ENCODE results near the gene CCDC158.

The CCDC158 gene

DNA sequence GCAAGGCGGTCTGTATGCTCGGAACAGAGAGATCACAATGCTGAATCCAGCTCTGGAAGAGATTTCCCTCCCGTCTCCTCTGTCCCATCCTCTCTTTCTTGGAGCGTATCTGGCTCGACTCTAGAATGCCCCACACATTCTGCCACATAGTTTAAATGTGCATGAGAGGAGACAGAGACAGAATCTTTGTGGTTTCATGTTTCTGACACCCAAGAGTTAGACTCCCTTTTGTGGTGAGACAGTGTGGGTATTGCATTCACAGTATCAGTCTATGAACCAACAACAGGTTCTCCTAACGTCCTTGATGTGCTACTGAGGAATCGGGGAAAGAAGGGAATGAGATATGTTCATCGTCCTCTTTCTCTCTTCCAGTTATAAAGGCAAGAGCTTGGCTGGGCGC, 144.1 kb downstream of the CCDC158 start:
- no peak for DNase-seq

DNA sequence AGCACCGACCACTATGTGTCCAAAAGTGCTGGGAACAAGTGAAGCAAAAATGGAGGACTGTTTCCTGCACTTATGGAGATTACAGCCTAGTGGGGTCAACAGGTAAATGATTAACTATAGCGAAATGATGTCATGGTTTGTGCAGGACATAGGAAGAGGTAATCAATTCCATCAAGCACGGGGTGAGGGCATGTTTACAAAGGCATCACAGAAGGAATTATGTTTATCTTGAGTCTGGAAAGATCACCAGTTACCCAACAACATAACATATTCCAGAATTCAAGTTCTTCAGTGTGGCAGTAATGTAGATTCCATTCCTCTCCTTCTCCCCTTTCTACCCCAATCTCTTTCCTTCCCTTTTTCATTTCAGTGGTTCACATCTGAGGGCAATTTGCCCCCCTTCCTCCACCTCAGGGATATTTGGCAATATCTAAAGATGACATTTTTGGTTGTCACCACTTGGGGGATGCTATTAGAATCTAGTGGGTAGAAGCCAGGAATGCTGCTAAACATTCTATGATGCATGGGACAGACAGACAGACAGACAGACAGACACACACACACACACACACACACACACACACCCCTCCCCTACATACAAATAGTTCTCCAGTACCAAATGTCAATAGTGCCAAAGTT, 145.3 kb downstream of the CCDC158 start:
- peak; percentile 20 for DNase-seq

DNA sequence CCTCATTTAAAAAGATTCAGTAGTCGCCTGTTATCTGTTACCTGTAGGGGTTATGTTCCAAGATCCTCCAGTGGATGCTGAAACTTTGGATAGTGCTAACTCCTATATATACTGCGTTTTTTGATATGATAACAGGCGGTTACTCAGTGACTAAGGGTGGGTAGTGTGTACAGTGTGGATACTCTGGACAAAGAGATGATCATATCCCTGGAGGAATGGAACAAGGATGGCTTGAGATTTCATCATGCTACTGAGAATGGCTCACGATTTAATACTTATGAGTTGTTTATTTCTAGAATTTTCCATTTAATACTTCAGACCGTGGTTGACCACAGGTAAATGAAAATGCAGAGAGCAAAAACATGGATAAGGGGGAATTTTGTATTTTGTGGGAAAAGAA, 147.9 kb downstream of the CCDC158 start:
- DNase-seq, result no peak

DNA sequence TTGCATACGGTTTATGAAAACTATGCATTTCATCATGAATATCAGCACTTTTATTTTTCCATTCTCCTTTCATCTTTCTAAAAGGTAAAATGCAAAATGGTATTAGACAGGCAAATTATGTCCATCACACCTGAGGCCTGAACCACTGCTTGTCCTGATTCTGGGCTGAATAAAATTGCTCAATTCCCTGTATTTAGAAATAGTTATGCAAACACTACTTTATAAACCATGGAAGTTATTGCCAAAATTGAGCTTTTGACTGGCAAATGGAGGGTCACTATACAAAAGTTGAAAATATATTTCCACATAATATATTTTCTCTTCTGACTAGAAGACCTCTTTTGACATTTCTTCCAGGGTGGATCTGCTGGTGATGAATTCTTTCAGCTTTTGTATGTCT, 148.4 kb downstream of the CCDC158 start:
- no peak for DNase-seq

DNA sequence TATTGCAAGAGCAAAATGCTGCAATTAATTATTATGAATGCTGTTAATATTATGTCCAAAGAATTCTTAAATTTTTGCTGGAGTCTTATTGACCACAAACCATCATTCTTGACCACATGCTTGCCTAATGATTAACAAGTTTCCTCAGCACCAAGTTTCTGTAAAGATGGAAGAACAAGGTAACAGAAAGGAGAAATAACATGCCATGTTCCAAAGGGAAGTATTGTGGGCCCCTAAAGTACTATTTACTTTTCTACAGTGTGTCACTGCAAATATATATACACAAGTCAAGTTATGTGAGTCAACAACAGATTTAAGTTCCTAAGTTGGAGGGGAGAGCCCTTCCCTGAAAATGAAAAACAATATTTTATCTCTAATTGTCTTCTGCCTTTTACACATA, 148.9 kb downstream of the CCDC158 start:
- DNase-seq, result no peak

DNA sequence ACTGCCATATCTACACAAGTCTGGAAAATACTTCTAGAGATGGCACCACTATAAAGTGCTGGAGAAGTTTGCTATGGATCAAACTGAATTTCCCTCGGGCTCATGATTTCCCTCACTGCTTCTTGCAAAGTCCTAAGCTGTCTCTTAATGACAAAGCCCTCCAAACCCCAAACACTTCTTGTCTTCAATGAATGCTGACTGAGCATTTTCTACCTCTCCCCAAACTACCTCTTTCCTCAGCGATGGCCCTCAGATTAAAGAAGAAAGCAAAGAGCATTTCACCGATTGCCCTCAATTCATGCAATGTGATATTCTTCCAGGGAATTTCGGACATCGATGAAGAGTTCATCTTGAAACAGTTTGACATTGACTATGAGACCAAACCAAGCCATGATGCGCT, 149.7 kb downstream of the CCDC158 start:
- no peak for DNase-seq

DNA sequence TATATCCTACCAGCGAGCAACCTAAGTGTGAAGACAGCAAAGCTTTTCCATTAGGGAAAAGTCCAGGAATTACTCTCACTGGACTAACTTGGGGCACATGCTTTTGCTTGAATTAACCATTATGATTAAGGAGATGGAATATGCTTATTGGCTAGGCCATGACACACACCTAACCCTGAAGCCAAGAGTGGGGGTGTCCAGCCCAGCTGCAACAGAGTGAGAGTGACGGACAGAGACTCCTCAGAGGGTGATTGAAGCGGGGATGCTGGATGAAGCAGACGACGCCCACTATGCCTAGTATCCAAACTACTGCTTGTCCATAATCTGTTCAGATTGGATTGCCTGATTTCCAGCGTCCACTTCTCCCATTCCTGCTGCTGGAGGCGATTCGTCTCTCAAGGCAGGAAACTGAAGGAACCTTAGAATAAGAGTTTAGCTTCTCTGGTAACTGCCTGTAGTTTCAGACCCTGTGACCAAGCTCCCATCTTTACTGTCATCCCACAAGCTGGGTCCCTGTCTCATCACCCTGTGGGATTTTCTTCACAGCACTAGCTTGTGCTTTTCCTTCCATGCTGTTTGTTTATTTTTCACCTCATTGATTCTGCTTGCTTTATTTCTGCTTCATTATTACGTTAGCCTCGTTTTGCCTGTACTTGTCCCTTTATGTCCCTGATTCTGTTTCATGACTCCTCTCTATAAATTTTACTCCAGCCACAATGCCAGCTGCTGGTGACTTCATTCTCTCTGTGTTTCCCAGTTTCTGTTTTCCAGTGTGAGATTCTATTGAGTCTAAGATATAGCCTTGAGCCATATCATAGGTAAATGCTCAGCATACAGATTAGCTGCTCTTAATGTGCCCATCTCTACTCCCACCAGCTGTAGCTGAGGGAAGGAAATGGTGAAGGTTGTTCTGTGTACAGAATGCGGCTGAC, 150.4 kb downstream of the CCDC158 start:
- no peak for DNase-seq

DNA sequence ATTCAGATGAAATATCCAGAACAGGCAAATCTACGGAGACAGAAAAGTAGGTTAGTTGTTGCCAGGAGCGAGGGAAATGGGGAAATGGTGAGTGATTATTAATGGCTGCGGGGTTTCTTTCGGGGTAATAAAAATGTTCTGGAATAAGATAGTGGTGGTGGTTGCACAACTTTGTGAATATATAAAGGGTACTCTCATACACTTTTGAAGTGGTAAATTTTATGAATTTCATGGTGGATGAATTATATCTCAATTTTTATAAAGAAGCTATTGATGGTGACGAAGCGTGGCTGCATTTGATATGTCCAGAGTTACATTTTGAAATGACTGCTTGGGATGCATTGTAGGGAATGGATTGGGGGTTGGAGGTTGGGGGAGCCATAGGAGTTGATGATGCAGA, 153.1 kb downstream of the CCDC158 start:
- no peak for DNase-seq

DNA sequence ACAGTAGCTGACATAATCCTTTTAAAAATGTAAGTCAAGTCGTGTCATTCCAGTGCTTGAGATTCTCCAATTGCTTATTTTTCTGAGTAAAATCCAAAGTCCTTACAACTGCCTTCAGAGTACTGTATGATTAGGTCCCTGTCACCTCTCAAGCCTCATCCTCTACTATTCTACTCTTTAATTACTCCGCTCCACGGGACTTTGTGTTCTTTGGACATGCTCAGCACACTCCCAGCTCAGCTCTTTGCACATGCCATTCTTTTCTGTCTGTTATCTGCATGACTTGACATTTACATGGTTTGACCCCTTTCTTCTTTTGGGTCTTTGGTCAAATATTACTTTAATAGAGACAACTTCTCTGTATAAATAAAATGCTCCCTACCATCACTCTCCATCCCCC, 154.3 kb downstream of the CCDC158 start:
- DNase-seq, result no peak

DNA sequence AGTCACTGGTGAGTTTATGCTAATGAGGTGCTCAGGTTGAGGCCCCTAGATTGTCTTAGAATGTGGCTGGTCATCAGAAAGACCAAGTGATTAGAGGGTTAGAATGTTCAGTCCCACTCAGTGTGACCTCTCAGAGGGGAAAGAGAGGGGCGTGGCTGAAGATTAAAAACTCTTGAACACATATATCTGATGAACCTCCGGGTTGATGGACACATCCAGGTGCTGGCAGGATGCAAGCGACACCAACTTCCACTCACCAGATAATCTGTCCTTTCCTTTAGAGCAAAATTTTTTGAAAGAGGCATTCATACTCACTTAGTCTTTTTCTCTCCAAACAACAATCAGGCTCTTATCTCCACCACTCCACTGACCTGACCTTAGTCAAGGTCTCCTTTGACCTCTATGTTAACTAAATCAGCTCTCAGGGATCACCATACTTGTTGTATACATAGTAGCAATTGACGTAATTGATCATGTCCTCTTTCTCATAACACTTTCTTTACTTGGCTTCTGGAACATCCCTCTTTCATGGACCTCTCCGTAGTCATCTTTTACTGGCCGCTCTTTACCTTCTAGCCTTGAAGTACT, 155.2 kb downstream of the CCDC158 start:
- no peak for DNase-seq
